PC-3 (cell line): ENCODE data around the gene KCNJ9. TPM values are rescaled to one million over a fixed set of nuclear protein-coding genes. Genes with fewer than 3 reads are reported as not detected.

Experiments used
- ATAC-seq: fragments of 200-7000 bp; cut with Tn5 transposase; 2 replicates; pipeline ENCODE4 v1.9.1; 2020; ENCODE audit warnings: mild to moderate bottlenecking, moderate library complexity
- BruUV-seq: library from RNA; stranded (reverse); fragments of 400-500 nt; replicated peaks from 2 replicates; lab custom pipeline; 2021; lab: Mats Ljungman, UMichigan
- CTCF ChIA-PET: fragments of 300-600 bp; sonication (Branson Sonifier 250); formaldehyde crosslinking; loops from one replicate; lab custom pipeline; 2022; ENCODE audit warnings: antibody characterized with exemption; lab: Charles Lee
- POLR2A ChIA-PET: fragments of 300-600 bp; sonication (Branson Sonifier 250); formaldehyde crosslinking; loops from one replicate; lab custom pipeline; 2022; ENCODE audit warnings: antibody characterized with exemption; ENCODE audit not compliant: unreplicated experiment; lab: Charles Lee
- DNase-seq: peaks from one replicate; pipeline ENCODE4 v3.0.0-alpha.2; 2015
- H2AFZ ChIP-seq: fragments of 300-600 bp; sonication (generic); 2 replicates; pipeline ENCODE4 v1.6.0; 2016; ENCODE audit warnings: antibody characterized with exemption, low read length
- H3F3A ChIP-seq: fragments of 300-600 bp; sonication (generic); one replicate; pipeline ENCODE4 v1.6.0; 2017; ENCODE audit warnings: antibody characterized with exemption, low read length, control low read depth, mild to moderate bottlenecking; ENCODE audit not compliant: unreplicated experiment
- H3K27ac ChIP-seq: fragments of 300-600 bp; sonication (generic); 2 replicates; pipeline ENCODE4 v1.5.1; 2016; ENCODE audit warnings: mild to moderate bottlenecking, low read length
- H3K27me3 ChIP-seq: fragments of 300-600 bp; sonication (generic); 2 replicates; pipeline ENCODE4 v1.6.1; 2016; ENCODE audit warnings: low read length, mixed read lengths
- H3K36me3 ChIP-seq: fragments of 300-600 bp; sonication (generic); 2 replicates; pipeline ENCODE4 v1.6.1; 2016; ENCODE audit warnings: low read depth, mixed run types, low read length, mixed read lengths
- H3K4me1 ChIP-seq: fragments of 300-600 bp; sonication (generic); 2 replicates; pipeline ENCODE4 v1.5.1; 2016; ENCODE audit warnings: low read length; ENCODE audit not compliant: insufficient read depth
- H3K4me2 ChIP-seq: fragments of 300-600 bp; sonication (generic); 2 replicates; pipeline ENCODE4 v1.6.0; 2016; ENCODE audit warnings: low read length
- H3K4me3 ChIP-seq: fragments of 300-600 bp; sonication (generic); 2 replicates; pipeline ENCODE4 v1.5.1; 2016; ENCODE audit warnings: mild to moderate bottlenecking, low read length, mixed read lengths
- H3K79me2 ChIP-seq: fragments of 300-600 bp; sonication (generic); 2 replicates; pipeline ENCODE4 v1.6.1; 2017; ENCODE audit warnings: low read length, mixed read lengths
- H3K9ac ChIP-seq: fragments of 300-600 bp; sonication (generic); 2 replicates; pipeline ENCODE4 v1.6.0; 2016; ENCODE audit warnings: mild to moderate bottlenecking, low read length
- H3K9me2 ChIP-seq: fragments of 300-600 bp; sonication (generic); replicated peaks from 2 replicates; pipeline ENCODE4 v1.6.1; 2016; ENCODE audit warnings: mixed run types, low read length, mixed read lengths
- H3K9me3 ChIP-seq: fragments of 300-600 bp; sonication (generic); 2 replicates; pipeline ENCODE4 v1.6.1; 2016; ENCODE audit warnings: low read length, mixed read lengths
- H4K20me1 ChIP-seq: fragments of 300-600 bp; sonication (generic); 2 replicates; pipeline ENCODE4 v1.6.1; 2016; ENCODE audit warnings: low read length, mixed read lengths
- CTCF ChIP-seq: fragments of 300-600 bp; sonication (generic); conservative IDR thresholded peaks from 2 replicates; pipeline ENCODE4 v1.5.1; 2017; ENCODE audit warnings: antibody characterized with exemption, low read depth, mild to moderate bottlenecking, low read length
- EZH2 ChIP-seq: fragments of 300-600 bp; sonication (generic); IDR thresholded peaks from one replicate; pipeline ENCODE4 v1.6.1; 2017; ENCODE audit warnings: antibody characterized with exemption, mild to moderate bottlenecking, low read length; ENCODE audit not compliant: unreplicated experiment
- EZH2phosphoT487 ChIP-seq: fragments of 300-600 bp; sonication (generic); IDR thresholded peaks from 2 replicates; pipeline ENCODE4 v1.6.1; 2018; ENCODE audit warnings: mild to moderate bottlenecking, antibody characterized with exemption, low read length, borderline replicate concordance
- intact Hi-C: fragments of 100-400 bp; cut with micrococcal nuclease; formaldehyde crosslinking; loops from 2 replicates; pipeline ENCODE4 v1.9.0; 2023
- total RNA-seq: library from RNA; depleted of rRNA; stranded (reverse); fragments of >200 nt; gene quantifications from 2 replicates; pipeline ENCODE4 v1.2.3, GENCODE V29; 2014

Gene KCNJ9
- total RNA-seq, 1 experiment from 2014 or later: not detected

- Histone ChIP-seq H3K4me3 (no peak overlapping the region), H3K4me1 (peaks cover 9% of the 10 kb centered on the region), H3F3A (no peaks in the 10 kb centered on the region), H3K36me3 (no peaks in the 10 kb centered on the region), H3K79me2 (no peaks in the 10 kb centered on the region), H2AFZ (no peak overlapping the region), H3K27ac (no peak overlapping the region), H3K9me2 (no peaks in the 10 kb centered on the region), H3K27me3 (peaks cover 48% of the 10 kb centered on the region), H3K9me3 (no peaks in the 10 kb centered on the region), H3K9ac (no peak overlapping the region), H4K20me1 (no peaks in the 10 kb centered on the region), H3K4me2 (no peak overlapping the region)
- intact Hi-C loops: no loop called here
- TF ChIP-seq EZH2phosphoT487 (no peak), EZH2 (no peak), CTCF (no peak)
- BruUV-seq: no TSS peak
- CTCF ChIA-PET: interaction anchor here (1.9 kb wide), 1 partner anchor 33 kb away, joined by 7 read pairs; no protein-coding TSS in a partner anchor
- DNase-seq (no peak), ATAC-seq (no peak)
- POLR2A ChIA-PET: no interaction called here
Observed at GRCh38 chr1:160079448-160079847, 1.9 kb upstream of the KCNJ9 start.

- Histone ChIP-seq H4K20me1 (no peaks in the 10 kb centered on the region), H3F3A (no peaks in the 10 kb centered on the region), H3K4me1 (peaks cover 9% of the 10 kb centered on the region), H3K27ac (no peak overlapping the region), H3K9me3 (no peaks in the 10 kb centered on the region), H3K79me2 (no peaks in the 10 kb centered on the region), H3K4me2 (no peak overlapping the region), H2AFZ (no peak overlapping the region), H3K36me3 (no peaks in the 10 kb centered on the region), H3K9me2 (no peaks in the 10 kb centered on the region), H3K4me3 (no peak overlapping the region), H3K27me3 (peaks cover 39% of the 10 kb centered on the region), H3K9ac (no peak overlapping the region)
- CTCF ChIA-PET: no interaction called here
- DNase-seq (no peak), ATAC-seq (no peak)
- intact Hi-C loops: loop anchor here (5.0 kb wide), 2 partner anchors 143 to 948 kb away; no protein-coding TSS in a partner anchor
- TF ChIP-seq CTCF (no peak), EZH2phosphoT487 (no peak)
- POLR2A ChIA-PET: no interaction called here
- BruUV-seq: no TSS peak
Observed at GRCh38 chr1:160080381-160081100, 797 bp upstream of the KCNJ9 start.

- CTCF ChIA-PET: no interaction called here
Observed at GRCh38 chr1:160082487-160082886, 1.1 kb downstream of the KCNJ9 start.

More at GRCh38 chr1:160082487-160082886, 1.1 kb downstream of the KCNJ9 start:
- Histone ChIP-seq H3K4me1 (peaks cover 9% of the 10 kb centered on the region), H3K27ac (no peak overlapping the region), H3F3A (no peaks in the 10 kb centered on the region), H3K36me3 (no peaks in the 10 kb centered on the region), H3K27me3 (peaks cover 29% of the 10 kb centered on the region), H3K4me2 (no peak overlapping the region), H3K9me3 (no peaks in the 10 kb centered on the region), H3K9ac (no peak overlapping the region), H3K4me3 (no peak overlapping the region), H2AFZ (no peak overlapping the region), H3K9me2 (no peaks in the 10 kb centered on the region), H4K20me1 (no peaks in the 10 kb centered on the region), H3K79me2 (no peaks in the 10 kb centered on the region)
- intact Hi-C loops: loop anchor here (5.0 kb wide), 2 partner anchors 145 to 950 kb away; no protein-coding TSS in a partner anchor
- POLR2A ChIA-PET: no interaction called here
- no peak for TF ChIP-seq EZH2
- no peak for ATAC-seq
- no TSS peak for BruUV-seq
- DNase-seq: no peak
